ENCODE measurements around the gene RPH3AL. TPM values are rescaled to one million over a fixed set of nuclear protein-coding genes. Genes with fewer than 3 reads are reported as not detected.

Gene RPH3AL
- total and polyA plus RNA-seq, 8 donors, result 8.9 to 57.1 (median 11.0) TPM

DNA sequence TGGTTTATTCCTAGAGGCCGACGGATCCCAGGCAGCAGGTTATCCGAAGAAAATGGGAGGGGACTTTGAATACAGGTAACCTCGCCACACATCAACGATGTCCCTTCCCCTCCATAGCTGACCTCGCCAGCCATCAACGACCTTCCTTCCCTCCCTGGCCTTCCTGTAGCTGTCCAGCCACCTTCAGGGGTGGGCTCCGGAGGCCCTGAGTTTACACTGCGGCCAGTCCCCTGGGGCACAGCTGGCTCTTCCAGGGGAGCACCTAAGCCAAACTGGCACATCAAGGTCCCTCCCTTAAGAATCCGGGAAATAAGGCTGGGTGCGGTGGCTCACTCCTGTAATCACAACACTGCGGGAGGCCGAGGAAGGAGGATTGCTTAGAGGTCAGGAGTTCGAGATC is 10.1 kb upstream of the RPH3AL start:
- no peaks in the 10 kb centered on the region for H3K4me1 ChIP-seq
- H3K36me3 ChIP-seq, result no peaks in the 10 kb centered on the region
- TF ChIP-seq, protein P1, sequence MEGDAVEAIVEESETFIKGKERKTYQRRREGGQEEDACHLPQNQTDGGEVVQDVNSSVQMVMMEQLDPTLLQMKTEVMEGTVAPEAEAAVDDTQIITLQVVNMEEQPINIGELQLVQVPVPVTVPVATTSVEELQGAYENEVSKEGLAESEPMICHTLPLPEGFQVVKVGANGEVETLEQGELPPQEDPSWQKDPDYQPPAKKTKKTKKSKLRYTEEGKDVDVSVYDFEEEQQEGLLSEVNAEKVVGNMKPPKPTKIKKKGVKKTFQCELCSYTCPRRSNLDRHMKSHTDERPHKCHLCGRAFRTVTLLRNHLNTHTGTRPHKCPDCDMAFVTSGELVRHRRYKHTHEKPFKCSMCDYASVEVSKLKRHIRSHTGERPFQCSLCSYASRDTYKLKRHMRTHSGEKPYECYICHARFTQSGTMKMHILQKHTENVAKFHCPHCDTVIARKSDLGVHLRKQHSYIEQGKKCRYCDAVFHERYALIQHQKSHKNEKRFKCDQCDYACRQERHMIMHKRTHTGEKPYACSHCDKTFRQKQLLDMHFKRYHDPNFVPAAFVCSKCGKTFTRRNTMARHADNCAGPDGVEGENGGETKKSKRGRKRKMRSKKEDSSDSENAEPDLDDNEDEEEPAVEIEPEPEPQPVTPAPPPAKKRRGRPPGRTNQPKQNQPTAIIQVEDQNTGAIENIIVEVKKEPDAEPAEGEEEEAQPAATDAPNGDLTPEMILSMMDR (IDR thresholded peaks at IDR 0.05), result no peak
- H3K9me3 ChIP-seq, result peaks cover 0 to under 1% of the 10 kb centered on the region in 2 donors
- no peak overlapping the region for H3K27ac ChIP-seq
- intact Hi-C loops (cut with DNase I), result no loop called here
- ATAC-seq (no peak), DNase-seq (no peak)
- H3K4me3 ChIP-seq, result no peak overlapping the region
- no peaks in the 10 kb centered on the region for H3K27me3 ChIP-seq

DNA sequence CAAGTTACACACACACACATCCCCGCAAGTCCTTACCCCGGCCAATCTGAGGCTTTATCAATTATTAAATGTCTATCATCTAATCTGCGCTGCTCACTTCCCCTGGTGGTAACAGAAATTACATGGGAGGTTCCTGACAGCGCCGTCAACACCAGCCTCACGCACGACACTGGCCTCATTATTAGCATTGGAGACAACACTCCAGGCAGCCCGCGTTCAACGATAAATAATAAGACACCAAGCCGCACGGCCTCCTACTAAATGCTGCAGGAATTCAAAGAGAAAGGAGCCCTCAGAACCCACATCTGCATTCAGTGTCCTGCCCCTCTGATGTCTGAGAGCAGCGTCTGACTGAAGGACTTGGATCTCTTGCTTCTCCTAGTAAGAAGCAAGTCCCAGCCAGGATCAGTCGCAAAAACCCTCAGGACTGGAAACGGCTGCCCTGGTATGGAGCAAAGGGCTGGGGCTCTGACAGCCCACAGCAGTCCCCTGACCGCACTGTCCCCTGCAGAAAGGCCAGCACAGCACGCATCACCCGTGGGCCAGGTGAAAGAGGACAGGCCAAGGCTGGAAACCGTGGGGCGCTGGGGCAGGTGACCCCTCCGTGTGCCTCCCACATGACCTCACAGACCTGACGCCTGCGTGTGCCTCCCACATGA is 7.6 kb upstream of the RPH3AL start:
- no peaks in the 10 kb centered on the region for H3K27me3 ChIP-seq
- no peaks in the 10 kb centered on the region for H3K4me1 ChIP-seq
- ATAC-seq (no peak), DNase-seq (no peak)
- intact Hi-C loops (cut with DNase I), result no loop called here
- no peak overlapping the region for H3K4me3 ChIP-seq
- H3K9me3 ChIP-seq, result no peaks in the 10 kb centered on the region
- H3K27ac ChIP-seq, result no peak overlapping the region
- H3K36me3 ChIP-seq, result no peaks in the 10 kb centered on the region
- TF ChIP-seq, protein P1 (IDR thresholded peaks at IDR 0.05), result no peak

DNA sequence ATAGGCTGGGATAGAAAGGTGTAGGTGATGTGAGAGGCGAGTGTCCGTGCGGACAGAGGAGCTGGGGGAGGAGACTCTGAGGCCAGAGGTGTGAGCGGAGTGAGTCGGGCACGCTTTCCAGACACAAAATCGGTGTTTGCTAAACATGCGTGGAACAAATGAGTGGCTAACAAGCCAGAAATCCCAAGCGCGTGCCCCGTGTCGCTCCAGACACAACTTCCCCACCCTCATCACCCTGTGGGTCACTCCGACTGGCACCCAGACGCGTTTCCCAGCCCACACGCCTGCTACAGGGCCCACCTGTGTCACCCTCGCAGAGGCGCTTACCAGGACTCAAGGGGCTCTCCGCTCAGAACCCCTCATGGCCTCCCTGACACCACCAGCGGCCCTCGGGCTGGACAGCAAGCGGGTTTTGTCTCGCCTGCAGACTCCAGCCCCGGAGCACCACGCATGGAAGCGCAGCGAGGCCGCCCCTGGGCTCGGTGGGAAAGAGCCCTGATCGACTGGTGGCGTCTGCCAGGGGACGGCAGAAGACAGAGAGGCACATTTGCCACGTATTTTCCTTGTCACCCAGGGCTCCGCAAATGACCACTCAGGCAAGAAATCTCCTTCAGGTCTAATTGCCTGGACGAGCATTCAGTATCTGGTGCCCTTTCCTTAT is 6.0 kb upstream of the RPH3AL start:
- no peak for ATAC-seq
- H3K9me3 ChIP-seq, result no peaks in the 10 kb centered on the region
- TF ChIP-seq, protein P1 (IDR thresholded peaks at IDR 0.05), result no peak
- intact Hi-C loops (cut with DNase I), result no loop called here
- H3K27ac ChIP-seq, result no peak overlapping the region
- no peak overlapping the region for H3K4me3 ChIP-seq
- no peaks in the 10 kb centered on the region for H3K36me3 ChIP-seq
- no peaks in the 10 kb centered on the region for H3K27me3 ChIP-seq
- H3K4me1 ChIP-seq, result peaks cover 0 to 4% of the 10 kb centered on the region in 2 donors
- peak in 1 of 4 donors; percentile 79 for DNase-seq

DNA sequence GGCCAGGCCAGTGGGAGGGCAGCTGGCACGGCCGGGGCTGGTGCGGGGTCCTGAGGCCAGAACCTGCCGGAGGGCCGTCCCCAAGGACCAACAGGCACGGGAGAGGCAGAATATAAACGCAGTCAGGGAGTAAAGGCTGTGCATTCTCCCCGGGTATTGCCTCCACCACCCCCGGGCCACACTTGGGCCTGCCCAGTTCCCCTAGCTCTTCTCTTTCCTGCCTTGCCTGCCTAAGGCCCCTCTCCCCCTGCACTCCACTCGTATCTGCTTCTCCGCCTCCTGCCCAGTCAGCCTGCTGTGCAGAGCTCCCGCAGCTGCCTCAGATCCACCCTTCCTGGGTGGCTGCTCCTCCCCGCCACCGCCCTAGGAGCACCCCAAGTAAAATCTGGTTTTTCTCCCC is 5.0 kb upstream of the RPH3AL start:
- Histone ChIP-seq H3K9me3 (no peaks in the 10 kb centered on the region), H3K36me3 (no peaks in the 10 kb centered on the region), H3K27me3 (no peaks in the 10 kb centered on the region), H3K4me3 (no peak overlapping the region), H3K27ac (no peak overlapping the region), H3K4me1 (peaks cover 8 to 9% of the 10 kb centered on the region in 2 donors)
- intact Hi-C loops (cut with DNase I), result no loop called here
- ATAC-seq (no peak), DNase-seq (peak in 1 of 4 donors; percentile 54)
- TF ChIP-seq, protein P1 (IDR thresholded peaks at IDR 0.05), result no peak

DNA sequence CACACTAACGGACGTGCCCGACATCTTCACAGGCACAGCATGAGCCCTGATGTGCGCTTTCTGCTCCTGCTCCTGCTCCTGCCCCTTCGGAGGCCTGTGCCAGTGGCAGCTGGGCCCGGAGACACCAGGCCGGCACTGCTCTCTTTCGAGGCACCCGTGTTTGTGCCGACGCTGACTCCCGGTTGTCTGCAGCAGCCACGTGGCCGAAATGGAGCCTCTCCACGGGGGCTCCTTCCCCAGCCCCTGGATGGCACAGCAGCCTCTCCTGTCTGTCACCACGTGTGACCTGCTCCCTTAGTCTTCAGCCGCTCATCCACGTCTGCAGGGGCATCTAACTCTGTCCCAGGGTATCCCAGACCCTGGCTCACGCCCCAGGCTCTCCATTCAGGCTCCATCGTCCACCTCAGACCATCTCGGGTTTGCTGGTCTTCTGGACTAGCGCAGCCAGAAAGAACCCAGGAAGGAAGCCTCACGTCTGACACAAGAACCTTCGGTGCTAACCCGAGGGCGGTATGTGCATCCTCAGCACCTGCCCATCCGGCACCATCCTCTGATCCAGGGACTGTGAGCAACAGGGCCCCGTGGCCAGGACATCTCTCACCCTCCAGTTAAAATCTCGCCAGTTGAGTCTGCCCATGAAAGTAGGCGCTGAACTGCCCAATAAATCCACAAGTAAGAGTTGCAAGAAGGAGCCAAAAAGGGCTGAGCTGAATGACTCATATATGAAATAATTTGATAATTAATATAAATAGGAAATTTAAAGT is 4.2 kb upstream of the RPH3AL start:
- peaks cover 9 to 16% of the 10 kb centered on the region in 2 donors for H3K4me1 ChIP-seq
- H3K27me3 ChIP-seq, result no peaks in the 10 kb centered on the region
- H3K36me3 ChIP-seq, result no peaks in the 10 kb centered on the region
- TF ChIP-seq, protein P1 (IDR thresholded peaks at IDR 0.05), result no peak
- H3K9me3 ChIP-seq, result no peaks in the 10 kb centered on the region
- intact Hi-C loops (cut with DNase I), result no loop called here
- H3K4me3 ChIP-seq, result no peak overlapping the region
- no peak overlapping the region for H3K27ac ChIP-seq
- peak in 1 of 4 donors; percentile 38 for DNase-seq
- no peak for ATAC-seq

Measured in left lung (tissue), 10 donors.